Mesangial cell (primary cell): ENCODE data around the gene CCDC32. TPM values are rescaled to one million over a fixed set of nuclear protein-coding genes. Genes with fewer than 3 reads are reported as not detected.

Source experiments
- total RNA-seq: library from RNA; depleted of rRNA; stranded (reverse); fragments of >200 nt; gene quantifications from 2 replicates; pipeline ENCODE4 v1.2.3, GENCODE V29; 2015

CCDC32 gene
- 17.1 and 17.6 TPM in 2 replicates for total RNA-seq

GRCh38 chr15:40564591-40565332, at the start of gene CCDC32:
Gene CCDC32 (minus strand): TSS chr15:40565042. CDS start chr15:40563015, 2,027 bp downstream.

GRCh38 chr15:40593588-40594428, 29.0 kb upstream of the CCDC32 start, which contains the start of gene KNL1:
Gene KNL1 (plus strand): TSS chr15:40594249. CDS start chr15:40602932, 8,683 bp downstream.

GRCh38 chr15:40569129-40569953, 4.5 kb upstream of the CCDC32 start, which contains the start of gene RPUSD2:
Gene RPUSD2 (plus strand): TSS chr15:40569299. CDS start chr15:40569338, 39 bp downstream.

Other genes starting within 250 kb of the CCDC32 start
- 5.5 and 13.1 TPM in 2 replicates for gene INAFM2, start 241.3 kb downstream of the CCDC32 start, total RNA-seq
- 7.0 and 13.4 TPM in 2 replicates for gene CCDC9B, start 224.1 kb downstream of the CCDC32 start, total RNA-seq
- gene PHGR1, start 214.0 kb downstream of the CCDC32 start, total RNA-seq, result not detected in 2 replicates
- gene DISP2, start 206.8 kb downstream of the CCDC32 start, total RNA-seq, result 0.33 and 0.38 TPM in 2 replicates
- 10.0 and 94.8 TPM in 2 replicates for gene KNSTRN, start 182.3 kb downstream of the CCDC32 start, total RNA-seq
- 35.0 and 44.6 TPM in 2 replicates for gene IVD, start 159.2 kb downstream of the CCDC32 start, total RNA-seq
- gene BAHD1, start 124.1 kb downstream of the CCDC32 start, total RNA-seq, result 9.6 and 13.9 TPM in 2 replicates
- 23.6 and 34.0 TPM in 2 replicates for gene CHST14, start 94.1 kb downstream of the CCDC32 start, total RNA-seq
- 16.3 and 16.7 TPM in 2 replicates for gene RPUSD2, start 4.3 kb upstream of the CCDC32 start, total RNA-seq
- 1.3 and 27.4 TPM in 2 replicates for gene KNL1, start 29.2 kb upstream of the CCDC32 start, total RNA-seq
- gene RAD51, start 130.1 kb upstream of the CCDC32 start, total RNA-seq, result 3.7 and 12.7 TPM in 2 replicates
- 14.3 and 16.1 TPM in 2 replicates for gene RMDN3, start 190.2 kb upstream of the CCDC32 start, total RNA-seq
- 24.9 and 91.1 TPM in 2 replicates for gene GCHFR, start 199.0 kb upstream of the CCDC32 start, total RNA-seq
- gene C15orf62, start 204.9 kb upstream of the CCDC32 start, total RNA-seq, result 0.16 and 0.63 TPM in 2 replicates
- 23.2 and 30.5 TPM in 2 replicates for gene ZFYVE19, start 242.0 kb upstream of the CCDC32 start, total RNA-seq
- gene DNAJC17, start 242.4 kb upstream of the CCDC32 start, total RNA-seq, result 32.7 and 34.9 TPM in 2 replicates